Gastrocnemius medialis (tissue), 4 donors: ENCODE measurements around the gene TFDP2. TPM values are rescaled to one million over a fixed set of nuclear protein-coding genes. Genes with fewer than 3 reads are reported as not detected.

Experiments used
- ATAC-seq, 2 donors: fragments of 150-250 bp; one replicate each; pipeline ENCODE4 v1.9.1; 2016
- DNase-seq, 2 donors: peaks; one replicate each; pipeline ENCODE4 v3.0.0-alpha.2; 2019
- H3K27ac ChIP-seq, 4 donors: fragments of 200-600 bp; sonication (generic); 1 replicate in 1 of 4; 2 replicates in 3 of 4; pipeline ENCODE4 v1.5.1; 2016 to 2018; ENCODE audit warnings: mild to moderate bottlenecking in 2 of 4, moderate library complexity in 1 of 4
- H3K27me3 ChIP-seq, 3 donors: fragments of 200-600 bp; sonication (generic) in 2 of 3; 1 replicate in 1 of 3; 2 replicates in 2 of 3; pipeline versions ENCODE4 v1.5.1 to v1.6.0; 2016 to 2019; ENCODE audit warnings: mild to moderate bottlenecking in 1 of 3, moderate library complexity in 1 of 3
- H3K36me3 ChIP-seq, 2 donors: fragments of 200-600 bp; sonication (generic) in 1 of 2; one replicate each; pipeline ENCODE4 v1.5.1; 2017 to 2018
- H3K4me1 ChIP-seq, 2 donors: fragments of 200-600 bp; sonication (generic) in 1 of 2; one replicate each; pipeline ENCODE4 v1.5.1; 2016 to 2017; ENCODE audit warnings: mild to moderate bottlenecking in 2 of 2
- H3K4me3 ChIP-seq, 4 donors: fragments of 200-600 bp; sonication (generic) in 3 of 4; 1 replicate in 1 of 4; 2 replicates in 3 of 4; pipeline ENCODE4 v1.5.1; 2016 to 2019; ENCODE audit warnings: mild to moderate bottlenecking in 2 of 4
- H3K9me3 ChIP-seq, 3 donors: fragments of 200-600 bp; sonication (generic) in 2 of 3; 1 replicate in 1 of 3; 2 replicates in 2 of 3; pipeline ENCODE4 v1.5.1; 2016 to 2019
- POLR2A ChIP-seq, 2 donors: fragments of 450-650 bp; IDR thresholded peaks; one replicate each; pipeline ENCODE4 v1.6.1; 2017; ENCODE audit warnings: antibody characterized with exemption in 2 of 2, mild to moderate bottlenecking in 2 of 2, moderate library complexity in 2 of 2
- in situ Hi-C, 4 donors: fragments of 200-750 bp; cut with MboI; loops; one replicate each; pipeline versions ENCODE4 v1.15.0 to v1.8.0; 2017; ENCODE audit warnings: low sequenced_read_pairs in 4 of 4
- intact Hi-C: fragments of 100-400 bp; cut with DNase I; formaldehyde crosslinking; loops from one replicate; pipeline ENCODE4 v1.15.1; 2023; ENCODE audit warnings: low total_unique reads
- total RNA-seq, 4 donors: library from RNA; depleted of rRNA; stranded (reverse); fragments of >200 nt; gene quantifications; one replicate each; pipeline versions ENCODE4 v1.1.0 to v1.2.3, GENCODE V29; 2016
- TF ChIP-seq, protein P1 (sequence below), 5 experiments: fragments of 450-650 bp in 3 of 5; fragments of 200-600 bp in 2 of 5; sonication (generic) in 2 of 5; IDR thresholded peaks in 4 of 5; conservative IDR thresholded peaks in 1 of 5; 1 replicate in 4 of 5; 2 replicates in 1 of 5; pipeline ENCODE4 v1.5.1; 2016 to 2019; ENCODE audit warnings: antibody characterized with exemption in 5 of 5, mild to moderate bottlenecking in 3 of 5, moderate library complexity in 3 of 5

The TFDP2 gene
- total RNA-seq, 4 donors from 2014 or later: 43.0 to 125 (median 52.4) TPM

DNA sequence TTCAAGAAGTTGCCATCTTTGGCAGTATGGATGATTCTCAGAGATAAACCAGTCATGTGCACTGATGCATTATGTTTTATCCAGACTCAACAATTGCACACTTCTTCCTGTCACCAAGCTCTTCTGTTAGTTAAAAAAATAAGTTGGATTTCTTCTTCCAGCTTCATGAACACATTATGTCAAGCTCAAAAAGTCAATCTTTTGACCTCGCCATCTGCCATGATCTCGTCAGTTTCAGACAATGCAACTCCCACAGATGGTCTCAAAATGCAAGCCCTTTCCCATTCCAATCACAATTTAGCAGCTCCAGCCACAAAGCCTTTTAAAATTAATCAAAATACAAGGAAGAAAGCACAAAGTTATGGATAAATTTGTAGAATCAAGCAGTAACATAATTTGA is 42.8 kb downstream of the TFDP2 start:
- Histone ChIP-seq H3K9me3 (no peaks in the 10 kb centered on the region), H3K4me1 (no peaks in the 10 kb centered on the region), H3K27ac (no peak overlapping the region), H3K36me3 (no peaks in the 10 kb centered on the region), H3K4me3 (no peak overlapping the region), H3K27me3 (no peaks in the 10 kb centered on the region)
- intact Hi-C loops: no loop called here
- DNase-seq (no peak), ATAC-seq (no peak)
- TF ChIP-seq POLR2A (IDR thresholded peaks at IDR 0.05): no peak
- TF ChIP-seq, protein P1, sequence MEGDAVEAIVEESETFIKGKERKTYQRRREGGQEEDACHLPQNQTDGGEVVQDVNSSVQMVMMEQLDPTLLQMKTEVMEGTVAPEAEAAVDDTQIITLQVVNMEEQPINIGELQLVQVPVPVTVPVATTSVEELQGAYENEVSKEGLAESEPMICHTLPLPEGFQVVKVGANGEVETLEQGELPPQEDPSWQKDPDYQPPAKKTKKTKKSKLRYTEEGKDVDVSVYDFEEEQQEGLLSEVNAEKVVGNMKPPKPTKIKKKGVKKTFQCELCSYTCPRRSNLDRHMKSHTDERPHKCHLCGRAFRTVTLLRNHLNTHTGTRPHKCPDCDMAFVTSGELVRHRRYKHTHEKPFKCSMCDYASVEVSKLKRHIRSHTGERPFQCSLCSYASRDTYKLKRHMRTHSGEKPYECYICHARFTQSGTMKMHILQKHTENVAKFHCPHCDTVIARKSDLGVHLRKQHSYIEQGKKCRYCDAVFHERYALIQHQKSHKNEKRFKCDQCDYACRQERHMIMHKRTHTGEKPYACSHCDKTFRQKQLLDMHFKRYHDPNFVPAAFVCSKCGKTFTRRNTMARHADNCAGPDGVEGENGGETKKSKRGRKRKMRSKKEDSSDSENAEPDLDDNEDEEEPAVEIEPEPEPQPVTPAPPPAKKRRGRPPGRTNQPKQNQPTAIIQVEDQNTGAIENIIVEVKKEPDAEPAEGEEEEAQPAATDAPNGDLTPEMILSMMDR (IDR thresholded peaks at IDR 0.05 in 4 of 5, conservative IDR thresholded peaks at IDR 0.05 in 1 of 5): no peak
- in situ Hi-C loops: no loop called here

DNA sequence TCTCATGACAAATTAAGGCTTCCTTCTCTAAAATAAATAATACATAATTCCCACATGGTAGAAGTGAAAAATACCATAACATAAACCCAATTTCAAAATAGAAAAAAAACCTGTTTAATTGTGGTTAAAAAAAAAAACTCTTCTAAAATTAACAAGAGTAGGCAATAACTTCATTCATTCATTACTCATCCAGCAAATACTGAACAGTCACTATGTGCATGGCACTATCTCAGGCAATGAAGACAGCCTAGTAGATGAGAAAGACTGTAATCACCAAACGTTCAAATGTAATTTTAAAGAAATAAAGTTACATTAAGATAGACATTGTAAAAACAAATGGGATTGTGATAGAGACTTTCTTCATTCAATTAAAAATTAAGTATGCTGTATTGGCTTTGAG is 43.4 kb downstream of the TFDP2 start:
- ATAC-seq: no peak
- Histone ChIP-seq H3K9me3 (no peaks in the 10 kb centered on the region), H3K27ac (no peak overlapping the region), H3K36me3 (no peaks in the 10 kb centered on the region), H3K4me3 (no peak overlapping the region), H3K4me1 (no peaks in the 10 kb centered on the region), H3K27me3 (no peaks in the 10 kb centered on the region)
- no peak for DNase-seq
- in situ Hi-C loops: no loop called here
- TF ChIP-seq POLR2A (IDR thresholded peaks at IDR 0.05): no peak
- TF ChIP-seq, protein P1 (IDR thresholded peaks at IDR 0.05 in 4 of 5, conservative IDR thresholded peaks at IDR 0.05 in 1 of 5): no peak
- intact Hi-C loops: no loop called here

DNA sequence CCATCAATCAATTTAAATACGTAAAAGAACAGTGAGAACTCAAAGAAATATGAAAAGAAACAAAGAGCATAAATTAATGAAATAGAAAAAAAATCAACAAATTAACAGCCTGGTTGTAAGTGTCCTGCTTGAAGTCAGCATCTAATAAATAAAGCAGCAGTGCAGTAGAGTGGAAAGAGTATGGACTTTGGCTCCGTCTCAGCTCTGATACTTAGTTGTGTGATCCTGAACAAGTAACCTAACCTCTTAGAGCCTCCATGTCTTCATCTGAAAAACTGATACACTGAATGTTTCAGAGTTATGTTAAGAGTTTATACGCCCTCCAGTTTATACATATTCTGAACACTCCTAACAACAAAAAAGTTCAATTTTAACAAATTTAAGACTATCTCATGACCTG is 44.6 kb downstream of the TFDP2 start:
- no peaks in the 10 kb centered on the region for H3K9me3 ChIP-seq
- no peaks in the 10 kb centered on the region for H3K4me1 ChIP-seq
- DNase-seq (no peak), ATAC-seq (no peak)
- no peaks in the 10 kb centered on the region for H3K36me3 ChIP-seq
- no peak overlapping the region for H3K4me3 ChIP-seq
- no peaks in the 10 kb centered on the region for H3K27me3 ChIP-seq
- intact Hi-C loops (no loop called here), in situ Hi-C loops (no loop called here)
- no peak overlapping the region for H3K27ac ChIP-seq
- no peak for TF ChIP-seq POLR2A (IDR thresholded peaks at IDR 0.05)
- TF ChIP-seq, protein P1 (IDR thresholded peaks at IDR 0.05 in 4 of 5, conservative IDR thresholded peaks at IDR 0.05 in 1 of 5): no peak

DNA sequence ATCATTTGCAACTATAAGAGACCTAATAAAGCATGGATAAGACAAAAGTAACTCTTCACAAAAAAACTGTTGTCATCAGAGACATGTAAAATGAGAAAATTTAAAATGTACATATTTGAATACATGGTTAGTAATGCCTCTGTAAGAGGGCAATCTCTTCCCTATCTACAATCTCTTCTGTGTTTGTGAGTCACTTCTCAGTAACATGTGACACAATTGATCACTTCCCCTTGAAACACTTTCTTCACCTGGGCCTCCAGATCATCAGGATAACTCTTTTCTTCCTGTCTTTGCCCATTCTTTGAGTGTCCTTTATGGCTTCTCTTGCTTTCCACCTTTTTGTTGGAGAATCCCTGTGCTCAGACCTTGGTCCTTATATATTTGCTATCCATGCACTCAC is 50.4 kb downstream of the TFDP2 start:
- no peaks in the 10 kb centered on the region for H3K27me3 ChIP-seq
- TF ChIP-seq, protein P1 (IDR thresholded peaks at IDR 0.05 in 4 of 5, conservative IDR thresholded peaks at IDR 0.05 in 1 of 5): no peak
- no peak for TF ChIP-seq POLR2A (IDR thresholded peaks at IDR 0.05)

DNA sequence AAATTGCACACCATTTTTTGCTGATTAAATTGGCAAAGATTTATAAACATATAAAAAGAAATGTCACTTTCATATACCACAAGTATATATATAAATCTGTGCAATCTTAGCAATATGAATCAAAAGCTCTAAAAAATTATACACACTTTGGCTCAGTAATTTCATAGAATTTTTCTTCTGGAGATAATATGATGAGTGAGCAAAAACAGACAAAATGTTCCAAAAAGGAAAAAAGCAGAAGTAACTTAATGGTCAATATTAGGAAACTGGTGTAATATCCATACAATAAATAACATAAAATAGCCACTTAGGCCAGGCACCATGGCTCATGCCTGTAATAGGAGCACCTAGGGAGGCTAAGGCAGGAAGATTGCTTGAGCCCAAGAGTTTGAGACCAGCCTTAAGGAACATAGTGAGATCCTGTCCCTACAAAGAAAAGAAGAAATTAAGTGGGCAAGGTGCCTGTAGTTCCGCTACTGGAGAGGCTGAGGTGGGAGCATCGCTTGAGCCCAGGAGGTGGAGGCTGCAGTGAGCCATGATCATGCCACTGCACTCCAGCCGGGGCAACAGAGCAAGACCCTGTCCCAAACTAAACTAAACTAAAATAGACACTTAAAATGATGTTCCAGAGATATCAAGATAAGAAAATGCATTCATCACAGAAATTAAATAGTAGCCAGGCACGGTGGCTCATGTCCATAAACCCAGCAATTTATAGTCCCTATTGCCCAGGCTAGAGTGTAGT is 52.1 kb downstream of the TFDP2 start:
- H3K27ac ChIP-seq: no peak overlapping the region
- H3K9me3 ChIP-seq: no peaks in the 10 kb centered on the region
- intact Hi-C loops (no loop called here), in situ Hi-C loops (no loop called here)
- no peaks in the 10 kb centered on the region for H3K27me3 ChIP-seq
- H3K36me3 ChIP-seq: no peaks in the 10 kb centered on the region
- no peaks in the 10 kb centered on the region for H3K4me1 ChIP-seq
- DNase-seq (no peak), ATAC-seq (no peak)
- H3K4me3 ChIP-seq: no peak overlapping the region
- no peak for TF ChIP-seq POLR2A (IDR thresholded peaks at IDR 0.05)
- TF ChIP-seq, protein P1 (IDR thresholded peaks at IDR 0.05 in 4 of 5, conservative IDR thresholded peaks at IDR 0.05 in 1 of 5): no peak

More for the DNA sequence above, 50.4 kb downstream of the TFDP2 start:
- H3K27ac ChIP-seq: no peak overlapping the region
- H3K9me3 ChIP-seq: no peaks in the 10 kb centered on the region
- DNase-seq: no peak
- ATAC-seq: no peak
- H3K4me1 ChIP-seq: no peaks in the 10 kb centered on the region
- intact Hi-C loops (no loop called here), in situ Hi-C loops (no loop called here)
- H3K36me3 ChIP-seq: no peaks in the 10 kb centered on the region
- H3K4me3 ChIP-seq: no peak overlapping the region
